SK-N-SH (cell line): ENCODE measurements around the gene TMEM205. TPM values are rescaled to one million over a fixed set of nuclear protein-coding genes. Genes with fewer than 3 reads are reported as not detected.

Experiments
- CTCF ChIA-PET: fragments of 300-600, 350-600 bp; formaldehyde crosslinking; extraction: SDS; loops from one replicate; lab custom pipeline; 2021; lab: Yijun Ruan, JAX
- POLR2A ChIA-PET: fragments of 350-600 bp; sonication (Branson Sonifier 250); formaldehyde crosslinking; extraction: SDS; loops from one replicate; lab custom pipeline; 2020; ENCODE audit warnings: antibody characterized with exemption, inconsistent platforms; lab: Yijun Ruan, JAX
- DNase-seq: peaks from one replicate; pipeline ENCODE4 v3.0.0; 2012
- H2AFZ ChIP-seq: fragments of 200-600 bp; sonication (generic); 2 replicates; pipeline ENCODE4 v1.8.1; 2016; ENCODE audit warnings: antibody characterized with exemption, mild to moderate bottlenecking, low read depth
- H3F3A ChIP-seq: fragments of 200-600 bp; sonication (generic); replicated peaks from 2 replicates; pipeline ENCODE3; 2016; ENCODE audit warnings: antibody characterized with exemption, mild to moderate bottlenecking; ENCODE audit not compliant: insufficient read depth
- H3K27ac ChIP-seq, 2 experiments: fragments of 200-500 bp in 1 of 2; fragments of 200-600 bp in 1 of 2; sonication (Bioruptor generic) in 1 of 2; sonication (generic), shearing (Covaris generic) in 1 of 2; 2 replicates each; pipeline versions ENCODE4 v1.5.1 to v1.6.1; 2014 to 2016; ENCODE audit warnings: low read depth in 2 of 2, inconsistent platforms in 1 of 2, low read length in 1 of 2, mild to moderate bottlenecking in 1 of 2, mixed read lengths in 1 of 2
- H3K27me3 ChIP-seq: fragments of 200-600 bp; sonication (generic), shearing (Covaris generic); 2 replicates; pipeline ENCODE4 v1.6.1; 2016; ENCODE audit warnings: mixed run types; ENCODE audit not compliant: insufficient read depth
- H3K36me3 ChIP-seq, 2 experiments: fragments of 200-500 bp in 1 of 2; fragments of 200-600 bp in 1 of 2; sonication (Bioruptor generic) in 1 of 2; sonication (generic) in 1 of 2; replicated peaks in 1 of 2; 2 replicates each; pipeline versions ENCODE3 to v1.5.1; 2014 to 2016; ENCODE audit warnings: low read length in 1 of 2, mild to moderate bottlenecking in 1 of 2; ENCODE audit not compliant: insufficient read depth in 2 of 2, control insufficient read depth in 1 of 2
- H3K4me1 ChIP-seq, 2 experiments: fragments of 200-500 bp in 1 of 2; fragments of 200-600 bp in 1 of 2; sonication (Bioruptor generic) in 1 of 2; sonication (generic), shearing (Covaris generic) in 1 of 2; 2 replicates each; pipeline versions ENCODE4 v1.5.1 to v1.6.1; 2014 to 2016; ENCODE audit warnings: low read depth in 1 of 2, low read length in 1 of 2, mixed run types in 1 of 2; ENCODE audit not compliant: insufficient read depth in 2 of 2, control insufficient read depth in 1 of 2
- H3K4me2 ChIP-seq: fragments of 200-600 bp; sonication (generic), shearing (Covaris generic); 2 replicates; pipeline ENCODE4 v1.6.1; 2017; ENCODE audit warnings: mixed run types
- H3K4me3 ChIP-seq, 2 experiments: fragments of 200-500 bp in 1 of 2; fragments of 200-600 bp in 1 of 2; sonication (Bioruptor generic) in 1 of 2; sonication (generic), shearing (Covaris generic) in 1 of 2; 2 replicates each; pipeline versions ENCODE4 v1.5.1 to v1.8.1; 2014 to 2016; ENCODE audit warnings: low read depth in 2 of 2, inconsistent platforms in 1 of 2, low read length in 1 of 2, mild to moderate bottlenecking in 1 of 2, mixed read lengths in 1 of 2, moderate library complexity in 1 of 2
- H3K79me2 ChIP-seq: fragments of 200-600 bp; sonication (generic); 2 replicates; pipeline ENCODE4 v1.8.1; 2017; ENCODE audit warnings: mild to moderate bottlenecking; ENCODE audit not compliant: insufficient read depth
- H3K9ac ChIP-seq: fragments of 200-600 bp; sonication (generic); 2 replicates; pipeline ENCODE4 v1.6.1; 2017; ENCODE audit warnings: mixed run types
- H3K9me2 ChIP-seq: fragments of 200-600 bp; sonication (generic); 2 replicates; pipeline ENCODE4 v1.6.1; 2017; ENCODE audit warnings: mixed run types
- H3K9me3 ChIP-seq: fragments of 200-600 bp; sonication (generic); 2 replicates; pipeline ENCODE4 v1.6.1; 2017; ENCODE audit warnings: mixed run types, mild to moderate bottlenecking, moderate library complexity
- H4K20me1 ChIP-seq: fragments of 200-600 bp; sonication (generic); 2 replicates; pipeline ENCODE4 v1.6.1; 2017; ENCODE audit warnings: mild to moderate bottlenecking, mixed run types; ENCODE audit not compliant: insufficient read depth
- CHD2 ChIP-seq: fragments of 150-350 bp; IDR thresholded peaks from 2 replicates; pipeline ENCODE4 v1.6.1; 2018; ENCODE audit warnings: low read length; ENCODE audit not compliant: partially characterized antibody
- FOSL2 ChIP-seq: IDR thresholded peaks from 2 replicates; pipeline ENCODE4 v1.4.0; 2012; ENCODE audit warnings: low read depth, mild to moderate bottlenecking, moderate library complexity, borderline replicate concordance
- FOXJ3 ChIP-seq: sonication (generic); formaldehyde crosslinking; IDR thresholded peaks from 2 replicates; pipeline ENCODE4 v1.5.1; 2020; ENCODE audit warnings: mild to moderate bottlenecking, missing genetic modification reagents
- FOXM1 ChIP-seq: IDR thresholded peaks from 2 replicates; pipeline ENCODE4 v1.4.0; 2012; ENCODE audit warnings: low read depth, mild to moderate bottlenecking
- GABPA ChIP-seq: IDR thresholded peaks from 2 replicates; pipeline ENCODE4 v1.4.0; 2012; ENCODE audit warnings: low read depth, mild to moderate bottlenecking
- JUND ChIP-seq: IDR thresholded peaks from 2 replicates; pipeline ENCODE4 v1.4.0; 2012
- MEF2A ChIP-seq: IDR thresholded peaks from 2 replicates; pipeline ENCODE4 v1.4.0; 2012; ENCODE audit warnings: low read depth, borderline replicate concordance
- NFIC ChIP-seq: IDR thresholded peaks from 2 replicates; pipeline ENCODE4 v1.4.0; 2012; ENCODE audit warnings: borderline replicate concordance
- NRF1 ChIP-seq: IDR thresholded peaks from 2 replicates; pipeline ENCODE4 v1.6.1; 2012; ENCODE audit warnings: low read depth, mild to moderate bottlenecking, low read length
- PBX3 ChIP-seq: IDR thresholded peaks from 2 replicates; pipeline ENCODE4; 2012
- RCOR1 ChIP-seq: fragments of 150-350 bp; IDR thresholded peaks from 2 replicates; pipeline ENCODE4 v1.6.1; 2017; ENCODE audit warnings: antibody characterized with exemption, low read length
- RXRA ChIP-seq: IDR thresholded peaks from 2 replicates; pipeline ENCODE4 v1.4.0; 2012; ENCODE audit warnings: low read depth, mild to moderate bottlenecking, borderline replicate concordance
- SIN3A ChIP-seq: IDR thresholded peaks from 2 replicates; pipeline ENCODE4 v1.6.1; 2012; ENCODE audit warnings: low read depth, mild to moderate bottlenecking, low read length, moderate library complexity, borderline replicate concordance
- TEAD4 ChIP-seq: IDR thresholded peaks from 2 replicates; pipeline ENCODE4 v1.4.0; 2012; ENCODE audit warnings: mild to moderate bottlenecking, borderline replicate concordance; ENCODE audit not compliant: insufficient read depth
- WGBS: methylation state at CpG from one replicate; pipeline ENCODE4 v1.1.6; 2017; ENCODE audit warnings: low lambda C conversion rate; 5-methylcytosine and 5-hydroxymethylcytosine counted together
- polyA plus RNA-seq, 3 experiments: library from polyadenylated mRNA; depleted of rRNA; stranded (reverse); fragments of >200 nt; gene quantifications; 2 replicates each; pipeline ENCODE4 v1.2.3, GENCODE V29; 2012
- TF ChIP-seq, protein P1 (sequence below): IDR thresholded peaks from 2 replicates; pipeline ENCODE4 v1.6.1; 2012; ENCODE audit warnings: mild to moderate bottlenecking, low read depth, low read length, moderate library complexity
- TF ChIP-seq, protein P2 (sequence below): fragments of 150-350 bp; IDR thresholded peaks from 2 replicates; pipeline ENCODE4 v1.6.1; 2016; ENCODE audit warnings: mild to moderate bottlenecking, low read depth, low read length
- TF ChIP-seq, protein P3 (sequence below): IDR thresholded peaks from 2 replicates; pipeline ENCODE4 v1.4.0; 2012; ENCODE audit warnings: low read depth, borderline replicate concordance

The TMEM205 gene
- polyA plus RNA-seq, 1 of the 3 experiments (the other 2 are of a cell fraction), result 219 TPM

DNA sequence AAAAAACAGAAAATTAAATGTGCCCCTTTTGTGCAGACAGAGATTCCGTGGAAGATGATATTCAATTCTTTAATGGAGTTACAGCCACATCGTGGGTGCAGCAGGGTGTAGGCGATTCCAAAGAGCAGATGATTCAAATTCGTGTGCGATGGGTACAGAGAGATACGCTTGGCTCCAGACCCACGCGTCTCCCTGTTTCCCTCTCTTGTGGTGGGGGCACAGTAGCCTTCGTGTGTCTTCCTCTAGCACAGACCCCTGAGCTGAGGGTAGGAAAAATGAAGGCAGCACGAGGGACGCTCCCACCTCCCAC lies 45.3 kb downstream of the TMEM205 start:
- no peaks in the 10 kb centered on the region for H3K36me3 ChIP-seq
- H3K9me3 ChIP-seq, result no peaks in the 10 kb centered on the region
- CTCF ChIA-PET, result no interaction called here
- no peak for DNase-seq
- H3K27me3 ChIP-seq, result no peaks in the 10 kb centered on the region
- peaks cover 4% of the 10 kb centered on the region for H3F3A ChIP-seq
- H3K4me2 ChIP-seq, result no peak overlapping the region
- no peak for TF ChIP-seq RXRA
- no peak for TF ChIP-seq CHD2
- no peak for TF ChIP-seq FOSL2
- TF ChIP-seq JUND, result no peak
- TF ChIP-seq, protein P1, sequence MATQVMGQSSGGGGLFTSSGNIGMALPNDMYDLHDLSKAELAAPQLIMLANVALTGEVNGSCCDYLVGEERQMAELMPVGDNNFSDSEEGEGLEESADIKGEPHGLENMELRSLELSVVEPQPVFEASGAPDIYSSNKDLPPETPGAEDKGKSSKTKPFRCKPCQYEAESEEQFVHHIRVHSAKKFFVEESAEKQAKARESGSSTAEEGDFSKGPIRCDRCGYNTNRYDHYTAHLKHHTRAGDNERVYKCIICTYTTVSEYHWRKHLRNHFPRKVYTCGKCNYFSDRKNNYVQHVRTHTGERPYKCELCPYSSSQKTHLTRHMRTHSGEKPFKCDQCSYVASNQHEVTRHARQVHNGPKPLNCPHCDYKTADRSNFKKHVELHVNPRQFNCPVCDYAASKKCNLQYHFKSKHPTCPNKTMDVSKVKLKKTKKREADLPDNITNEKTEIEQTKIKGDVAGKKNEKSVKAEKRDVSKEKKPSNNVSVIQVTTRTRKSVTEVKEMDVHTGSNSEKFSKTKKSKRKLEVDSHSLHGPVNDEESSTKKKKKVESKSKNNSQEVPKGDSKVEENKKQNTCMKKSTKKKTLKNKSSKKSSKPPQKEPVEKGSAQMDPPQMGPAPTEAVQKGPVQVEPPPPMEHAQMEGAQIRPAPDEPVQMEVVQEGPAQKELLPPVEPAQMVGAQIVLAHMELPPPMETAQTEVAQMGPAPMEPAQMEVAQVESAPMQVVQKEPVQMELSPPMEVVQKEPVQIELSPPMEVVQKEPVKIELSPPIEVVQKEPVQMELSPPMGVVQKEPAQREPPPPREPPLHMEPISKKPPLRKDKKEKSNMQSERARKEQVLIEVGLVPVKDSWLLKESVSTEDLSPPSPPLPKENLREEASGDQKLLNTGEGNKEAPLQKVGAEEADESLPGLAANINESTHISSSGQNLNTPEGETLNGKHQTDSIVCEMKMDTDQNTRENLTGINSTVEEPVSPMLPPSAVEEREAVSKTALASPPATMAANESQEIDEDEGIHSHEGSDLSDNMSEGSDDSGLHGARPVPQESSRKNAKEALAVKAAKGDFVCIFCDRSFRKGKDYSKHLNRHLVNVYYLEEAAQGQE, result no peak
- TF ChIP-seq, protein P2, sequence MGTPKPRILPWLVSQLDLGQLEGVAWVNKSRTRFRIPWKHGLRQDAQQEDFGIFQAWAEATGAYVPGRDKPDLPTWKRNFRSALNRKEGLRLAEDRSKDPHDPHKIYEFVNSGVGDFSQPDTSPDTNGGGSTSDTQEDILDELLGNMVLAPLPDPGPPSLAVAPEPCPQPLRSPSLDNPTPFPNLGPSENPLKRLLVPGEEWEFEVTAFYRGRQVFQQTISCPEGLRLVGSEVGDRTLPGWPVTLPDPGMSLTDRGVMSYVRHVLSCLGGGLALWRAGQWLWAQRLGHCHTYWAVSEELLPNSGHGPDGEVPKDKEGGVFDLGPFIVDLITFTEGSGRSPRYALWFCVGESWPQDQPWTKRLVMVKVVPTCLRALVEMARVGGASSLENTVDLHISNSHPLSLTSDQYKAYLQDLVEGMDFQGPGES, result no peak
- no peak for TF ChIP-seq NRF1
- TF ChIP-seq MEF2A, result no peak
- TF ChIP-seq RCOR1, result no peak
- TF ChIP-seq, protein P3, sequence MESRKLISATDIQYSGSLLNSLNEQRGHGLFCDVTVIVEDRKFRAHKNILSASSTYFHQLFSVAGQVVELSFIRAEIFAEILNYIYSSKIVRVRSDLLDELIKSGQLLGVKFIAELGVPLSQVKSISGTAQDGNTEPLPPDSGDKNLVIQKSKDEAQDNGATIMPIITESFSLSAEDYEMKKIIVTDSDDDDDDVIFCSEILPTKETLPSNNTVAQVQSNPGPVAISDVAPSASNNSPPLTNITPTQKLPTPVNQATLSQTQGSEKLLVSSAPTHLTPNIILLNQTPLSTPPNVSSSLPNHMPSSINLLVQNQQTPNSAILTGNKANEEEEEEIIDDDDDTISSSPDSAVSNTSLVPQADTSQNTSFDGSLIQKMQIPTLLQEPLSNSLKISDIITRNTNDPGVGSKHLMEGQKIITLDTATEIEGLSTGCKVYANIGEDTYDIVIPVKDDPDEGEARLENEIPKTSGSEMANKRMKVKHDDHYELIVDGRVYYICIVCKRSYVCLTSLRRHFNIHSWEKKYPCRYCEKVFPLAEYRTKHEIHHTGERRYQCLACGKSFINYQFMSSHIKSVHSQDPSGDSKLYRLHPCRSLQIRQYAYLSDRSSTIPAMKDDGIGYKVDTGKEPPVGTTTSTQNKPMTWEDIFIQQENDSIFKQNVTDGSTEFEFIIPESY, result no peak
- no peak for TF ChIP-seq PBX3
- TF ChIP-seq SIN3A, result no peak
- no peak for TF ChIP-seq NFIC
- no peak for TF ChIP-seq TEAD4
- no peak for TF ChIP-seq FOXM1
- TF ChIP-seq FOXJ3, result no peak
- no peak for TF ChIP-seq GABPA
- no peak overlapping the region for H3K27ac ChIP-seq
- H3K79me2 ChIP-seq, result no peaks in the 10 kb centered on the region
- H3K9ac ChIP-seq, result no peak overlapping the region
- no peaks in the 10 kb centered on the region; a peak in 1 of 4 replicates for H3K4me1 ChIP-seq
- POLR2A ChIA-PET, result no interaction called here
- no peak overlapping the region for H3K4me3 ChIP-seq
- WGBS, result 79% methylated on average over 11 of the region's 11 CpGs
- H4K20me1 ChIP-seq, result no peaks in the 10 kb centered on the region
- H2AFZ ChIP-seq, result no peak overlapping the region
- H3K9me2 ChIP-seq, result no peaks in the 10 kb centered on the region
